ENCODE measurements around the gene RBM41.
A peak's percentile ranks its signal among the peaks of the same experiment; 100 is the strongest.
"Not testable (repeated sequence)": the region's sequence is repeated elsewhere in the genome, so short reads cannot be mapped to it uniquely, and the experiment has no call there.

Gene RBM41

DNA sequence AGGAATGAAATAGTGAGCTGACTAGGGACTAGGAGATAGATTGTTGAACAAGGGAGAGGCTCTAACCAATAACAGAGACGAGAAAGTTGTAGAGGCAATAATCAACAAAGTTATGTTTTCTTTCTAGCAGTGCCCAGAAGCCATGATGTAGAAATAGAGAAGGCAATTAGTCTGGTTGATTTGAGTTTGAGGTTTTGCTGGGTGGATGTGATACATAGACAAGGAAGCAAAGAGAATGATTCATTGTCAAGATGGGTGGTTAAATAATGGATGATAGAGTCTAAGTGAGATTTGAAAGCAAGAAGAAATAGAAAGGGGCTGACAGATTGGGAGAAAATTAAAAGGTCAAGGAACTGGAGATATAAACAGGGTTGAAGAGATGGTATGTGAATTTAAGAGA, 11.2 kb downstream of the RBM41 start:
- TF ChIP-seq, protein P1, sequence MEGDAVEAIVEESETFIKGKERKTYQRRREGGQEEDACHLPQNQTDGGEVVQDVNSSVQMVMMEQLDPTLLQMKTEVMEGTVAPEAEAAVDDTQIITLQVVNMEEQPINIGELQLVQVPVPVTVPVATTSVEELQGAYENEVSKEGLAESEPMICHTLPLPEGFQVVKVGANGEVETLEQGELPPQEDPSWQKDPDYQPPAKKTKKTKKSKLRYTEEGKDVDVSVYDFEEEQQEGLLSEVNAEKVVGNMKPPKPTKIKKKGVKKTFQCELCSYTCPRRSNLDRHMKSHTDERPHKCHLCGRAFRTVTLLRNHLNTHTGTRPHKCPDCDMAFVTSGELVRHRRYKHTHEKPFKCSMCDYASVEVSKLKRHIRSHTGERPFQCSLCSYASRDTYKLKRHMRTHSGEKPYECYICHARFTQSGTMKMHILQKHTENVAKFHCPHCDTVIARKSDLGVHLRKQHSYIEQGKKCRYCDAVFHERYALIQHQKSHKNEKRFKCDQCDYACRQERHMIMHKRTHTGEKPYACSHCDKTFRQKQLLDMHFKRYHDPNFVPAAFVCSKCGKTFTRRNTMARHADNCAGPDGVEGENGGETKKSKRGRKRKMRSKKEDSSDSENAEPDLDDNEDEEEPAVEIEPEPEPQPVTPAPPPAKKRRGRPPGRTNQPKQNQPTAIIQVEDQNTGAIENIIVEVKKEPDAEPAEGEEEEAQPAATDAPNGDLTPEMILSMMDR (conservative IDR thresholded peaks at IDR 0.05; ENCODE audit: low read length) = no peak
- DNase-seq (ENCODE audit: low read depth) = no peak

DNA sequence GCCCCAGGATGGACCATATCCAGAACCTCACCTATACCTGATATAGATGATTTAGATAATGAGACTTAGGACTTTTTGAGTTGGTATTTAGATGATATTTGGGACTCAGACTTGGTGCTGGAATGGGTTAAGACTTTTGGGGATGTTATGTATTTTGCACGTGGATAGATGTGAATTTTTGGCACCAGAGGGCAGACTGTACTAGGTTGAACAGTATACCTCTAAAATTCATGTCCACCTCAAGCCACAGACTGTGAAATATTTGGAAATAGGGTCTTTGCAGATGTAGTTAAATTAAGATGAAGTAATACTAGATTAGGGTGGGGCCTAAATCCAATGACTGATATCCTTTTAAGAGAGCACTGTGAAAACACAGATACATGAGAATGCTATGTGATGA, 15.6 kb downstream of the RBM41 start:
- DNase-seq (ENCODE audit: low read depth) = no peak
- no peak overlapping the region for H3K4me3 ChIP-seq (ENCODE audit: low read length)
- TF ChIP-seq, protein P1 (conservative IDR thresholded peaks at IDR 0.05; ENCODE audit: low read length) = peak; percentile 14; the same call in 1 of the 2 replicates

More for the DNA sequence above, 11.2 kb downstream of the RBM41 start:
- no peak overlapping the region for H3K4me3 ChIP-seq (ENCODE audit: low read length)

DNA sequence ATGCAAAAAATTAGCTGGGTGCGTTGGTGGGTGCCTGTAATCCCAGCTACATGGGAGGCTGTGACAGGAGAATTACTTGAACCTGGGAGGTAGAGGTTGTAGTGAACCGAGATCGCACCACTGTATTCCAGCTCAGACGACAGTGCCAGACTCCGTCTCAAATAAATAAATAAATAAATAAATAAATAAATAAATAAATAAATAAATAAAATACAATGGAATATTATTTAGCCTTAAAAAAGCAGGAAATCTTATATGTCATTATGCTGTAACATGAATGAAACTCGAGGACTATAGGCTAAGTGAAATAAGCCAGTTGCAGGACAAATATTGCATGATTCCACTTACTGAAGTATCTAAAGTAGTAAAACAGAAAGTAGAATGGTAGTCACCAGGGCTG, 42.5 kb downstream of the RBM41 start:
- DNase-seq (ENCODE audit: low read depth) = no peak
- no peak overlapping the region for H3K4me3 ChIP-seq (ENCODE audit: low read length)
- TF ChIP-seq, protein P1 (conservative IDR thresholded peaks at IDR 0.05; ENCODE audit: low read length) = no peak

DNA sequence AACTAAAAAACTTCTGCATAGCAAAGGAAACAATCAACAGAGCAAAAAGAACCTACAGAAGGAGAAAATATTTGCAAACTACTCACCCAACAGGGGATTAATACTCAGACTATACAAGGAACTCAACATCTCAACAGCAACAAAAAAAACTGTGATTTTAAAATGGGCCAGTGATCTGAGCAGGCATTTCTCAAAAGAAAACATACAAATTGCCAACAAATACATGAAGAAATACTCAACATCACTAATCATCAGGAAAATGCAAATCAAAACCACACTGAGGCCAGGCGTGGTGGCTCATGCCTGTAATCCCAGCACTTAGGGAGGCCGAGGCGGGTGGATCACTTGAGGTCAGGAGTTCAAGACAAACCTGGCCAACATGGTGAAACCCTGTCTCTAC, 60.9 kb downstream of the RBM41 start:
- peak; percentile 10 for DNase-seq (ENCODE audit: low read depth)
- not testable (repeated sequence) for H3K4me3 ChIP-seq (ENCODE audit: low read length)

DNA sequence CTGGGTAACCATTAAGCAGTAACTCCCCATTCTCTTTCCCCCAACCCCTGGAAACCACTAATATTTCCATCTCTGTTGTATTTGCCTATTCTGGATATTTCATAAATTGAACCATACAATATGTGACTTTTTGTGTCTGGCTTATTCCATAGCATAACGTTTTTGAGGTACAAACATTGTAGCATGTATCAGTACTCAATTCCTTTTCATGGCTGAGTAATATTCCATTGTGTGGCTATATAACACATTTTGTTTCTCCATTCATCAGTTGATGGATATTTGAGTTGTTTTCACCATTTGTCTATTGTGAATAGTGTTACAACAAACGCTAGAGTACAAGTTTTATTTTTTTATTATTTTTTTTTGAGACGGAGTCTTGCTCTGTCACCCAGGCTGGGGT, 63.6 kb downstream of the RBM41 start:
- no peak overlapping the region for H3K4me3 ChIP-seq (ENCODE audit: low read length)
- TF ChIP-seq, protein P1 (conservative IDR thresholded peaks at IDR 0.05; ENCODE audit: low read length) = no peak
- DNase-seq (ENCODE audit: low read depth) = no peak

DNA sequence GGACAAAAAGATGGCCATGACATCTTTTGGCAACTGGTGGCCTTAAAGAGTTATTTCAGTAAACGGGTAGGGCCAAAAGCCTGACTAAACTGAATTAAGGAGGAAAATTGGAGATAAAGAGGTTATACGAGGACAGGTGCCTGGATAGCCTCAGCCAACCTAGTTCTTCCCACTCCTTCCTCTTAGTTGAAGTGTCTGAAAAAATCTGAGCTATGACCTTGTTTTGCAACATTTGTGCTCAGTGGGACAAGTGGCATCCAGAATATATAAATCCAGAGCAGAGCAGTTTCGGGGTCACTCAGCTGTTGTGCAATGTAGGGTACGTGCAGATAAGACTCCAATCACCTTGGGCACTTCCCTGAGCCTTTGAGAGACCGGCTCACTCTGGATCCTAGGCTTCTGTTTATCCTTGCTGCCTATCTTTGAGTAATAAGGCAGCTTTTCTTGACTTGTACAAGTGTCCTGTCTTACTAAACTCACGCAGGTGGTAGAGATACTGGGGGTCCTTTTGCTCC, 68.4 kb downstream of the RBM41 start:
- no peak overlapping the region for H3K4me3 ChIP-seq (ENCODE audit: low read length)
- TF ChIP-seq, protein P1 (conservative IDR thresholded peaks at IDR 0.05; ENCODE audit: low read length) = no peak
- DNase-seq (ENCODE audit: low read depth) = no peak

DNA sequence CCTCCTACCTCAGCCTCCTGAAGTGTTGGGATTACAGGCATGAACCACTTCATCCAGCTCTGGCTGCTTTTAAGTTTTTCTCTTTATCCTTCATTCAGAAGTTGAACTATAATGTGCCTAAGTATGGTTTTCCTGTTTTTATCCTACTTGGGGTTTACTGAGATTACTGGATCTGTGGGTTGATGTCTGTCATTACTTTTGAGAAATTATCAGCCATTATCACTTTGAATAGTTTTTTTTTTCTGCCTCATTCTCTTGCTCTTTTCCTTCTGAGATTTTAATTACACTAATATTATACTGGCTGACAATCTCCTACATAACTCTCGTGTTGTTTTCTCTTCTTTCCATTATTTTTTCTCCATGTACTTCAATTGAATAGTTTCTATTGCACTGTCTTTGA, 71.0 kb downstream of the RBM41 start:
- TF ChIP-seq, protein P1 (conservative IDR thresholded peaks at IDR 0.05; ENCODE audit: low read length) = no peak
- no peak overlapping the region for H3K4me3 ChIP-seq (ENCODE audit: low read length)
- no peak for DNase-seq (ENCODE audit: low read depth)

DNA sequence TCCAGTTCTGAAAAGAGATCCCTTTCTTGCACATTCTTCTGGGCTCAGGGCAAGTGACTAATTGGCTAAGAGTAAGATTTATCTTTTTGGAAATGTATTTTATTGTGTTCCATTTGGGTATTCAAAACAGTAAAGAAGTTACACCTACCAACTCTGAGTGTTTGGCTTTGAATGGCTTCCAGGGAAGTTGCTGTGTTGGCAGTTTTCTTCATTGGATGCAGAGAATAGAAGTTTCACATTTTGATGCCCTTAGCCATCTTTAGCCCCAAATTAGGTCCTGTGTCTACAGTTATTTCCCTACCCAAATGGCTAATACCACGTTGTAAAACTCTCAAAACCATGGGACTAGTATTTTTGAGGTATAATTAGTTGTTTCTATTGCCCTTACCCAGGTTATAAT, 88.9 kb downstream of the RBM41 start:
- TF ChIP-seq, protein P1 (conservative IDR thresholded peaks at IDR 0.05; ENCODE audit: low read length) = no peak
- H3K4me3 ChIP-seq (ENCODE audit: low read length) = no peak overlapping the region
- no peak for DNase-seq (ENCODE audit: low read depth)

Measured in AG10803 (cell line).